NOMO-1 treated with DMSO at 0.1 percent for 48 hours (cell line): ENCODE data around the gene OTOG.

Source experiments
- DNase-seq: peaks from one replicate; lab custom pipeline; 2025; ENCODE audit not compliant: unreplicated experiment; lab: John Stamatoyannopoulos, UW

OTOG gene

DNA sequence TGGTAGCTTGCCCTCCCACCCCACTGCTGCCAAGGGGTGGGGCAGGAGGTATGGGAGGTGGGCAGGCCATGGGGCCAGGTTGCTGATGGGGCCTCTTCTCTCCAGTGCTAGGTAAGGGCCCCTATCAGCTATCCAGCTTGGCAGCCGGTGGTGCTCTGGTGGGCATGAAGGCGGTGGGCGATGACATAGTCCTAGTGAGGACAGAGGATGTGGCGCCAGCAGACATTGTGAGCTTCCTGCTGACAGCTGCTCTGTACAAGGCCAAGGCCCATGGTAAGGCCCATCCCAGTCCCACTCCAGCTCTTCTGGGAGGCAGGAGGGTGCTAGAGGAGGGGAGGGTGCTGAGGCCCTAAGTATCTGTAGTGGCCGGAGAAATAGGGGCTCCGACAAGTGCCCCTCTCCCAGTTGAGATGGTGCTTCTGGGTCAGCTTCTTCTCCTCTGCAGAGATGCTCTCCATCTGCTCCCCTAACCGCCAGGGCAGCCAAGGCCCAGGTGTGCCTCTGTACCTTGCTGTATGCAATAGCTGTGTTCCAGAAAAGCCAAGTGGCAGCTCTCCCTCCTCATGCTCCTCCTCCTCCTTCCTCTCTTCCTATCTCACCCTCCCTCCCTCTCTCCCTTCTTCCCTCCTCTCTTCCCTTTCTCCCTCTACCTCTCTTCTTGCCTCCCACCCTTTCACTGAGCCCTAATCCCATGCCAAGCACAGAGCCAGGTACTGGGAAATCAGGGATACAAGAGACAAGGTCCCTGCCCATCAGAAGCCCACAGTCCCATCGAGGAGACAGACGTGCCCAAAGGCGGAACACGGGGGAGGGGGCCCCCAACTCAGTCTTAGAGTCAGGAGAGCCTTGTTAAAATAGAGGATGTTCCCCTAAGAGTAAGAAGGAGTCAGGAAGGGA, 55.3 kb downstream of the OTOG start:
- no peak for DNase-seq

DNA sequence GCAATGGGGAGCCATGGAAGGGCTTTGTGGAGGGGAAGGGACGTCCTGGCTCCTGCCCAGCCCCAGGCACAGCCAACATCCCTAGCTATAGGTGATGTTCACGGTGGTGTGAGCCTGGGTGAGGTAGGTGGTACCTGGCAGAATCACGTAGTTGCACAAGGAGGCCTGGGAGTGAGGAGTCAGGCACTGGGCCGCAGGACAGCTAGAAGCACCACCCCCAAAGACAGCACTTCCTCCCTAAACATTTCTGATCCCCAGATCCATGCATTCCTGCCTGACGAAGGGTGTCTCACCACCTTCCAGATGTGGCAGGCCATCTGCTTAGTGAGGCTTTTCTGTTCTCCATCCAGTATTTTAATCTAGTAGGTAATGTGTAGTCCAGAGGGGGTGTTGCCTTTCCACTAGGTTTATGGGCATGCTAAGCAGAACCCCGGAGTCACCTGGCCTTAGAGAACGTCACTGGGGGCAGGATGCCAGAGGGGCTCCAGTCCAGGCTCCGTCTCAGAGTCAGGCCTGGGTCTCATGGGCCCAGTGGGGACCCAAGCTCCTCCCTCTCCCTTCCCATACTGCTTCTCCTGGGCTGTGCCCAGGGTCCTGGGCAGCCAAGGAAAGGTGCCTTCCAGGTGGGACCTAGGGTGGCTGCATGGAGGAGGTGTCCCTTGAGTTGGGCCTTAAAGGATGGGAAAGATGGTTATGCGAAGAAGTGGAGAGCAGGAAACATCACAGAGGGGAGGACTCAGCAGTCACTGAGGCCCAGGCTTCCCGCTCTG, 56.2 kb downstream of the OTOG start:
- DNase-seq = no peak

DNA sequence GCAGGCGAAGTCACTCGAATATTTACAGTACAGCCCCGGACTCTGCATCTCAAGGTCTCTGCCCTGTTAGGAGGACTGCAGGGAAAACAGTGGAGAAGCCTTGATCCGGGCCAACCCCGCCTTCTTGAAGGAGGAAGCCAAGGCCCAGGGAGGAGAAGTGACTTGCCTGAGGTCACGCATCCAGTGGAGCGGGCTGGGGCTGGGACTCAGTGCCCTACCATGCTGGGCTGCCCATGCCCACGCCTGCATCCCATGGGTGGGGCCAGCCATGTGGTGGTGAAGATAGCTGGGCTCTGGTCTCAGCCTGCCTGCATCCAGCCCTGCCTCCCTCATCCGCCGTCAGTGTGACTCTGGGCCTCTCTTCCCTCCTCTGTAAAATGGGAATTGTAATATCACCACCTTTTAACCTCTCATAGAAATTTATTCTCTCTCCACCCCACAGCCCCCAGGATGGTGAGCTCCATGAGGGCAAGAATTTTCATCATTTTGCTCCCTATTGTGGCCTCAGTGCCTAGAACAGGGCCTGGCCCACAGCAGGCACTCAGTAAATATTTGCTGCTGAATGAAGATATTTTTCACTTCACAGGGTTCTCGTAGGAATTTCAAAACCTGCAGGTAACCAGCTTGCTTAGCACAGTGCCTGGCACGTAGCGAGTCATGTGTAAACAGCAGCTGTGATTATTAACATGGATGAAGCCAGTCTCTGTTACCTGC, 57.3 kb downstream of the OTOG start:
- no peak for DNase-seq

GRCh38 chr11:17604915-17605233, 57.8 kb downstream of the OTOG start:
- DNase-seq = no peak

DNA sequence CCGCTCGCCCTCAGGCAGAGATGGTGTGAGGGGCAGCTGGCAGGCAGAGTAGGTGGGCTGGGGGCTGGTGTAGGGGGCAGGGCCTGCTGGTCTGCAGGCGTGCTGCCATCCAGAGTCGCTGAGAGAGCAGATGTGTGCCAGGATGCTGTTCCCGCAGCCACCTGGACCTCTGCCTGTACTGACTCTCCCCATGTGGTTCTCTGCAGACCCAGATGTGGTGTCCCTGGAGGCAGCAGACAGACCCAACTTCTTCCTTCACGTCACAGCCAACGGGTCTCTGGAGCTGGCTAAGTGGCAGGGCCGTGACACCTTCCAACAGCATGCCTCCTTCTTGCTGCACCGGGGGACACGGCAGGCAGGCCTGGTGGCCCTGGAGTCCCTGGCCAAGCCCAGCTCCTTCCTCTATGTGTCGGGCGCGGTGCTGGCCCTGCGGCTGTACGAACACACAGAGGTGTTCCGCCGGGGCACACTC, 58.6 kb downstream of the OTOG start:
- no peak for DNase-seq

- no peak for DNase-seq
Measured at GRCh38 chr11:17606233-17607082, 59.4 kb downstream of the OTOG start.

DNA sequence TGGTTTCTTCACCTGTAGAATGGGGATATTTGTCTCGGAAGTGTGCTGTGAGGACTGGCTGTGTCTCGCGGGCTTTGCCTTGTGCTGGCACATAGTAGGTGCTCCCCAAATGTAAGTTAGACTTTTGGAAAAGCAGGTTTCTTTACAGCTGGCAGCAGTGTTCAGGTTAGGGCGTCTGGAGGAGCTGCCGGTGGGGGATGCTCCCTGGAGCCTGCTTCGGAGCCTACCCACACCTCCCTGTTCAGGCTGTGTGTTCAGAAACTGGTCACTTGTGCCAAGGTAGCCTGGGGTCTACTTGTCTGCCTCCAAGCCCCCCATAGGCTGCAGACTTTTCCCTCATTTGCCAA, 60.0 kb downstream of the OTOG start:
- no peak for DNase-seq

DNA sequence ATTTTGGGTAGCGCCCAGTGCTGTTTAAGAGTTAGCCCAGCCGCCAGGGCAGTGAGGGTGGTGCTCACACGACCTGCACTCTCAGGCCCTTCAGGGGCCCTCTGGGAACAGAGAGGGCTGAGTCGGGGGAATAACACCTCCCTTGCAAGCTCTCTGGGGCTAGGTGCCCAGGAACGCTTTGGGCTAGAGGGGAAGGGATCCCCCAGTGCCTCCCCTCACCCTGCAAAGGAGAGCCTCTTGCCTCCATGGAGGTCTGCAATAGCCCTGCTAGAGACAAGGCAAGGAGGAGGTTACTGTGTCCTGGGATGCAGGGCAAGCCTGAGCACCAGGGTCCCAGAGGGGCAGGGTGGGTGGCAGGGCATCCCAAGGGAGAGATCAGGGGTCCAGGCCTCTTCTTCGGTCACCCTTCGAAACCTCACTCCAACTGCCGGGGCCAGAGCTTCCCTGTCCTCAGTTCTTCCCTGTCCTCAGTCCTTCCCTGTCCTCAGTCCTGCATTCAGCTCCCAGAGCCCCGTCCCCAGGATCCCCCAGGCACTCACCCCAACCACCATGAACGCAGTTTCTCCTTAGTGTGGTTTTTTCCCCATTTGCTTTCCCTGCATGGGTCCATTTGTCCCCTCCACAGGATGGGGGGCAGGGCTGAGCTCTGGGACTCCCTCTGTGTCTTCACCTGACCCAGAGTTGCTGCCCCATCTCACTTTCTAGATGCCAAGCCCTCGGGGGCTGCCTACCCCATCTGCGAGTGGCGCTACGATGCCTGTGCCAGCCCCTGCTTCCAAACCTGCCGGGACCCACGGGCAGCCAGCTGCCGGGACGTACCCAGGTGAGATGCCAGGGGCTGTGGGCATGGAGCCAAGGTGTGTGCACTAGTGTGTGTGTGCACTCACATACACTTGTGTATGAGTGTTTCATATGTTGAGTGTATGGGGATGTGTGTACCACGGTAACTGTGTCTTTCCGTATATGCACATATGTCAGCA, 60.8 kb downstream of the OTOG start:
- DNase-seq = no peak

DNA sequence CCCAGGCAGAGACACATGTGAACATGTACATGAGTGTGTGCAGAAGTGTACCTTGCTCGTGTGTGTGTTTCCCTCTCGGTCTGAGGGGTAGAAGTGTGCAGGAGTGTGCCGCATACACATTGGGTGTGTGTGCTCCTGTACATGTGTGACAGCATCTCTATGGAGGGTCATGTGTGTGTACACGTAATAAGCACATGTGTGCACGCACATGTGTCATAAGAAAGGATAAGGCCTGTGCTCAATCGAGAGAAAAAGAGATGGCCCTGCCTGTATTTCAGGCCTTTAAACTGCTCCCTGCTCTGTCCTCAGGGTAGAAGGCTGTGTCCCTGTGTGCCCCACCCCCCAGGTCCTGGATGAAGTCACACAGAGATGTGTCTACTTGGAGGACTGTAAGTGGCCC, 61.8 kb downstream of the OTOG start:
- DNase-seq = no peak

DNA sequence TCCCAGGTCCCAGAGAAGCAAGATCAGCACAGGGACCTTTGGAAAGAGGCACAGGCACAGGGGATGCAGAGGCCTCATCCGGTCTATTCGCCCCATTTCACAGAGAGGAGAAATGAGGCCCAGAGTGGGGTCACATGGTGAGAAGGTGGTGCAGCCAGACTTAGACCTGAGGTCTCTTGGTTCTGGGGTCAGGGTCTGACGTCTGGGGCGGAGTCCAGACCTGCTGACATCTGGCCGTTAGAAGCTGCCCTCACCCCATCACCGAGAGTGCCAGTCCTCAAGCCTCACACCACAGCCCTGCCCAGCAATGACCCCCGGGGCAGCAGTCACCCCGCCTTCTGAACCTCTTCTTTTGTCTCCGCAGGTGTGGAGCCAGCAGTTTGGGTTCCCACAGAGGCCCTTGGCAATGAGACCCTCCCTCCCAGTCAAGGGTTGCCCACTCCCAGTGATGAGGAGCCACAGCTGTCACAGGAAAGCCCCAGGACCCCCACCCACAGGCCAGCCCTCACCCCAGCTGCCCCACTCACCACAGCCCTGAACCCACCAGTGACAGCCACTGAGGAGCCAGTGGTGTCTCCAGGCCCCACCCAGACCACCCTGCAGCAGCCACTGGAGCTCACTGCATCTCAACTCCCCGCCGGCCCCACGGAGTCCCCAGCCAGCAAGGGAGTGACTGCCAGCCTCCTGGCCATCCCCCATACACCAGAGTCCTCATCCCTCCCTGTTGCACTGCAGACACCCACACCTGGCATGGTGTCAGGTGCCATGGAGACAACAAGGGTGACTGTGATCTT, 62.4 kb downstream of the OTOG start:
- DNase-seq = no peak

- no peak for DNase-seq
Measured at GRCh38 chr11:17610085-17610894, 63.2 kb downstream of the OTOG start.

DNA sequence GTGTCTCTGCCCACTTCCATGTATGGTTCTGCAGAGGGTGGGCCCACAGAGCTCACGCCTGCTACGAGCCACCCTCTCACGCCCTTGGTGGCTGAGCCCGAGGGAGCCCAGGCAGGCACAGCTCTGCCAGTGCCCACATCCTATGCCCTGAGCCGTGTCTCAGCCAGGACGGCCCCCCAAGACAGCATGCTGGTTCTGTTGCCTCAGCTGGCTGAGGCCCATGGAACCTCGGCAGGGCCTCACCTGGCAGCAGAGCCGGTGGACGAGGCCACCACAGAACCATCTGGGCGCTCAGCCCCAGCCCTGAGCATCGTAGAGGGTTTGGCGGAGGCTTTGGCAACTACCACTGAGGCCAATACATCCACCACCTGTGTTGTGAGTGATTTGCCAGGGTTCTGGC, 64.0 kb downstream of the OTOG start:
- DNase-seq = no peak

GRCh38 chr11:17611503-17612220, 64.6 kb downstream of the OTOG start:
- no peak for DNase-seq

DNA sequence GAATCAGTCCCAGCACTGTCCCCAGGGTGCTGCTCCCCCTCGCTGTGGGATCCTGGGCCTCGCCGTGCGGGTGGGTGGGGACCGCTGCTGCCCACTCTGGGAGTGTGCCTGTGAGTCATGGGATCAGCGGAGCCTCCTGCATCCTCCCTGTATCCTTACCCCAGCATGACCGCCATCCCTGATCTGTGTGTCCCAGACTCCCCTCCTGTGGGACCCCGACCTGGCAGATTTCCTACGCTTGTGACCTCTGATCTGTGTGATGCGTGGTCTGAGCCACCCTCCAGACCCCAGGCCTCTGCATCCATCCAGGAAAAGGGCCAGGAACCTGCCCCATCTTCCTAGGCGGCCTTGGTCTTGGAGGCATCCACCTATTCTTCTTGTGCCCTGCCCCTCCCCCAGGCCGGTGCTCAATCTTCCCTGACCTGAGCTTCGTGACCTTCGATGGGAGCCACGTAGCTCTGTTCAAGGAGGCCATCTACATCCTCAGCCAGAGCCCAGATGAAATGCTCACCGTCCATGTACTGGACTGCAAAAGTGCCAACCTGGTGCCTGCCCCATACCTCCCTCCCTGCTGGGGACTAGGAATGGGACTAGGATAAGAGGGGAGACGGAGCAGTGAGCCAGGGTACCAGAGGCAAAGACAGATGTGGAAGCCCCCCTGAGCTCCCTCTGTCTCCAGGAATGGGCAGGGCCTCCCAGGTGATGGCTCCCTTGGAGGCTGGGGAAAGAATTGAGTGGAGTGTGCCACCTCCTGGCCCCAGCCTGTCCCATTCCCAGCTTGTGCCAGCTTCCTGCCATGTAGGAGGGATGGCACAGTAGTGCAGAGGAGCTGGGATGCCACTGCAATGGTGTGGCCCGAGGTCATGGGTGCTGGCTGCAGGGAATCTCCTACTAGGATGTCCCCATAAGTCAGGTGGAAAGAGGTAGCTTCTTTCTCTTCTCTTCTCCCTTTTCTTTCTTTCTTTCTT, 65.4 kb downstream of the OTOG start:
- DNase-seq = no peak

DNA sequence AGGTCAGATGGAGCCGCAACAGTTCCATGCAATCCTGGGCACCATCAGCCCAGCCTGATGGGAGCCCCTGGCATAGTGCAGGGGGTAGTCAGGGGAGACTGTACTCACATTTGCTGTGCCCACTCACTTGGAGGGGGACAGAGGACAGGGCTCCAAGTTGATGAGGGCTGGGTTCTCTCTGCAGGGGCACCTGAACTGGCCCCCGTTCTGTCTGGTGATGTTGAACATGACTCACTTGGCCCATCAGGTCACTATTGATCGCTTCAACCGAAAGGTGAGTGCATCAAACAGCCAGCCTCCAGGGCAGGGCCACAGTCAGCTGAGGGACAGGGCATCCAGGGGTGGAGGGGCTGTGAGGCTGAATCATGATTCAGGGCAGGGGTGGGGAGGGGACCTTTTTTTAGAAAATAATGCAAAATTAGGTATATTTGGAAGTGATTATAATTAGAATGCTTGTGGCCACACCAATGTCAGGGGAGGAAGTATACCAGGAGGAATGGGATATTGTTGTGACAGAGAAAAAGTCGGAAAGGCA, 66.4 kb downstream of the OTOG start:
- DNase-seq = no peak

DNA sequence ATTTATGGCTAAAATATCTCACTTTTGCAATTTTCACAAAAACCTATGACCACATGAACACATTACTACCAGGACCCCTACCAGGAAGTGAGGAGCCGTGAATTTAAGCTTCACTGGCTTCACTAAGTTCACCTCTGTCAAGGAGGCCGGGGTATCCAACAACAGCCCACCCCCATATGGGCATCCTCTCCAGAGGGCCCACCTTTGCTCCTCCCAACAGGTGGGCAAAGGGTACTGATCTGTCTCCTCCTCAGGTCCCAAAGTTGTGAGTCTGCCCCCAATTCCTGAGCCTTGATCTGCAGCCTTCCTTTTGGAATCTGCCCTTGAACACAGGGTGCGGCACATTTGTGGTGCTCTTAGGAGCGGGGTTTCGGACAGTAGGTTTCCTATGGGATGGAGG, 66.9 kb downstream of the OTOG start:
- DNase-seq = no peak
